NCI-H446 (cell line): ENCODE measurements around the gene KANSL3.

Experiments used
- DNase-seq, 2 experiments: peaks; one replicate each; lab custom pipeline; 2025; lab: John Stamatoyannopoulos, UW

KANSL3 gene

DNA sequence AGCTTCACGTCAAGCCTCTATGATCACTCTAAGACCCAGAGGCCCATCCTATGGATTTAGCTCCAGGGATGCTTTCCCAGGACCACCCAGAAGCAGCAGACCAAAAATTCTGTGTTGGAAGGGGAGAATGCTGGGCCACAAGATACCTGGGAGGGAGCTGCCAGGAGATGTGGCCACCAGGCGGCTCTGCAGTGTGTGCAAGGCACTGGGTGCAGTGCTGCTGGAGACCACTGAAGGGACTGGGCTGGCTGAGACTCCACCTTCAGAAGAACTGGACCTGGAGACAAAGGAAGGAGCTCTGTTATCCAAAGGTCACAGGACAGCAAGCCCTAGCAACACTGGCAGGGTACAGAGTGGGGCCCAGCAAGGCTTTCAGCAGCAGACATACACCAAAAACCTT is 34.0 kb downstream of the KANSL3 start:
- DNase-seq: no peak

DNA sequence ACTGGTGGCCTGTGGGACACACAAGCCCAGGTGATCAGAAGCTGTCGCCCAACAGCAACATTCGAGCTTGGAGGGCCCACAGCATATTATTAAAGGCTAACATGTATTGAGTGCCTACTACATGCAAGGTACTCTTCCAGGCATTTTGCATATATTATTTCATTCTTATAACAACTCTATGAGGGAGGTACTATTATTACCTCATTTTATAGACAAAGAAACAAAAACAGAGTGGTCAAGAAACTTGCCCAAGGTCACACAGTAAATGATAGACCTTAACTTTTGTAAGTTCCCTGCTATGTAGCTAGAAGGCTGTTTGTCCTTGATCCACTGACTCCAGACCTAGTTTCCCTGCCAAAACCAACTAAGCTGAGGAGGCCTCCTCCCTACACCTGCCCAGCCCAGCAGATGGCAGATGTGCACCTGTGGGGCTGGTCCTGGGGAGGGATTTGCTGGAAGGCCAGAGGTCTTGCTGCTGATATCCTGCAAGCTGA is 35.7 kb downstream of the KANSL3 start:
- no peak for DNase-seq

DNA sequence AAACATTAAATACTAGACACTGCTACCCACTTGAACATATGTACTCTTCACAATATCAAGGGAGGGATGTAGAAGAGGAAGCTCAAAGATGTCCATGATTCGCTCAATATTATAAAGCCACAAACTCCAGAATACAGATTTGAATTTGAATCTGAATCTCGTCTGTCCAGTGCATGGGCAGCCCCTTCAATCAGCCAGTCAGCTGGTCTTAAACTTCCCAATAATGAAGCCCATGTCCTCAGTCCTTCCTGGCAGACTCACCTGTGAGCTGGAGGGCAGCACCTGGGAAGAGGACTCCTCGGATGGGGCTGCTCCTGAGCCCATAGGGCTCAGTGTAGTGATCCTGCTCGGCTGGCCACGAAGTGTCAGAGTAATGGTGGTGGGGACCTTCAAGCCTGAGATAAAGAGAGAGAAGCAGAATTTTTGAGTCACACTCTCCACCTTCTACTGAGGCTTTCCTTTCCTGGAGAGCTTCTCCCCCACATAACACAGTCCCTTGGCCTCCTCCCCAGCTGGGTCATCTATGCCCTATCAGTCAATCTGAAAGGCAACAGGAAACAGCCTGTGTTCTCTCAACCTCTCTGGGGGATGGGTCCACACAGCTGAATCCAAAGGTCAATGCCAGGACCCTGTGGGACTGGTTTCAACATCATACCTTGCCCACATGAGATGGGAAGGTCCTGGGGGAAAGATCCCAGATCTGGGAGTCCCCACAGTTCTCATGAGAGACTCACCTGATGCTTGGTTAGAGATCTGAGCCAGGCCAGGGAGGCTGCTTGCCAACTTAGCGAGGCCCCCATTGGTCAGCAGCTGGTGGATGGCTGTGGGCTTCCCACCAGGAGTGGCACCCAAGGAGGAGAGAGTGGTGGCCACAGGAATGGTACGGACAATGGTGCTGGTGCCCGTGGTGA is 36.5 kb downstream of the KANSL3 start:
- no peak for DNase-seq

DNA sequence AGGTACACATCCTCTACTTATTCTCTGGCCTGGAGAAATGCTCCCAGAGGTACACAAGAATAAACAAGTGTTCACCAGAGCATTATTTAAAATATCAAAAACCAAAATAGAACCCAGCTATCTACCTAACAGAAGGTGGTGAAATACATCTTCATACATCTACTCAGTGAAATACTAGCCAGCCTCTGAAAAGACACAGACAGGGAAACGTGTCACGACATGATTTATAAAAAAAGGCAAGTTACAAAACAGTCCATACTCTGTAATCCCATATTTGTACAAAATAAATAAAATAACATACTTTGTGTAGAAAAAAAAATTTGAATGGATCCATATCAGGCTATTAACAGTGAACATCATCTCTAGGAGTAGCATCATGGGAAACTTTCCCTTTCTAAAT is 38.2 kb downstream of the KANSL3 start:
- no peak for DNase-seq

DNA sequence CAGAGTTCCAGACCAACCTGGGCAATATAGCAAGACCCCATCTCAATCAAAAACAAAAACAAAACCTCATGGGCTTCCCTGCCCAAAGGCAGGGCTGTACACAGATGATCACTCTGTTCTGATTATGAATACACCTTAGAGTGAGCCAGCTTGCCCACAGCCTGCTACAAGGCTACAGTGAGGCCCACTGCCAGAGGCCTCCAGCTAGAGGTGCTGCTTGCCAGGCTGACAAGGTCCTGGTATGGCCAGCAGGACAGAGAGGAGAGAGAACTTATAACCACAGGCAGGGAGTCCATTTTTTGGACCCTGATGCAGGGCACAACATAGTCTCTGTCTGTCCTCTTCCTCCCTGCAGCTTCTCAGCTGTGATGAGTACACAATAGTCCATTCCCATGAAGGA is 41.5 kb downstream of the KANSL3 start:
- DNase-seq: no peak

DNA sequence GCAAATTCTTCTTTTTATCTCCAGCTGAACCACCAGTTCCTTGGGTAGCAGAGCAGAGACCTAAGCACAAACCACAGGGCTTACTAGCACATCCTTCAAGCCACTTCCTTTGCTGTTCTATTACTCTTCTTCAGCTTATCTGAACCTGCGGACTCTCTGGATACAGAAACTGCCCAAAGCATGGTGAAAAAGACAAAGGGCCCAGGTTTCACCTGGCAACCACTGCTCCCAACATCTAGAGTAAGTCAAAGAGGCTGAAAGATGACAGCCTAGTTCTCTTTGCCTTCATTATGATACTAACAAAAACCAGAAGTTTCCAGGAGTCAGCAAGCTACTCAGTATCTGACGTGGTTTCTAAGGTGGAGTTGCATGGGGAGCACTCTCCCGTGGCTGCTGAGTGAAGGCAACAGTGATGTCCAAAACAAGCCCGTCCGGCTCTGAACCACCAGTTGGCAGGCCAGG is 43.4 kb downstream of the KANSL3 start:
- no peak for DNase-seq

DNA sequence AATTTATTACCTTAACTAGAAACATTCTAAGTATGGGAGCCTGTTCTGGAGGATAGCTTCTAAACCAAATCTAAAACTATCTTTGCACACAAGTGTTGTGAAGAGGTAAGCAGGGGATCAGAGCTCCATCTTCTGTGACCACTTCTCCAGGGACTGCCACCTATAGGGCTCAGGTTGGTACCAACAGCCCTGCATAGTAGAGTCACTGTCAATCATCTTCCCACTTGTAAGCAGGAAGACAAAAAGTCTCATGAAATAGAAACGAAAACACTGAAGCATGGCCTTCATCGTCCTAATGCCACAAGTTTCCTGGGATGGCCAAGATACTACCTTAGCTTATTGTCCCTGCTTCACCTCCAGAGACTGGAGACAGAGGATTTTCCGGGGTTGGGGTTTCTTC is 43.8 kb downstream of the KANSL3 start:
- DNase-seq: no peak

DNA sequence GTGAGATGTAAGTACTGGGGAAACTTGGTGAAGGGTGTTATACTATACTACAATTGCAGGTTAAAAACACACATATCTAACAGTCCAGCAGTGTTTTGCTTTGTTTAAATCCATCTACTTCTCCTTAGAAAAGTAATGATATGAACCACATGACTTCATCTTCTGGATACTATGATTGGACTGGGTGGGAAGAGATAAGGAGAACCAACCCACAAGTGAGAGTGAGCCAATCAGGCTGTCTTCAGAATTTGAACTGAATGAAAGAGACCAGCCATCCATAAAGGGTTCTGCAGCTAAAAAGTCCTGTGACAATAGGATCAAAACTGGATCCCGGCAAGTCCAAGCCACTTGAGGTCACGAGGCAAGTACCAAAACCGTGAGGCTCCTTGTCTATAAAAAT is 46.6 kb downstream of the KANSL3 start:
- no peak for DNase-seq

DNA sequence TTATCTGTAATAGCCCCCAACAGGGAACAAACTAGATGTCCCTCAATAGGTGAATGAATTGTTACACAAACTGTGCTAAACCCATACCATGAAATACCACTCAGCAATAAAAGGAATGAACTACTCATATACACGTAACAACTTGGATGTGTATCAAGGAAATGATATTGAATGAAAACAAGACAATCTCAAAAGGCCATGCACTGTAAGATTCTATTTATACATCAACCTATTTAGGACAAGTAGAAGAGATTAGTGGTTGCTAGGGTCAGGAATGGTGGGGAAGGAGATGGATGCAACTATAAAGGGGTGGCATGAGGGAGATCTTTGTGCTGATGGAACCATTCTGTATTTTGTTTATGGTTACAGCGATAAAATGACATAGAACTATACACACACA is 47.1 kb downstream of the KANSL3 start:
- no peak for DNase-seq

DNA sequence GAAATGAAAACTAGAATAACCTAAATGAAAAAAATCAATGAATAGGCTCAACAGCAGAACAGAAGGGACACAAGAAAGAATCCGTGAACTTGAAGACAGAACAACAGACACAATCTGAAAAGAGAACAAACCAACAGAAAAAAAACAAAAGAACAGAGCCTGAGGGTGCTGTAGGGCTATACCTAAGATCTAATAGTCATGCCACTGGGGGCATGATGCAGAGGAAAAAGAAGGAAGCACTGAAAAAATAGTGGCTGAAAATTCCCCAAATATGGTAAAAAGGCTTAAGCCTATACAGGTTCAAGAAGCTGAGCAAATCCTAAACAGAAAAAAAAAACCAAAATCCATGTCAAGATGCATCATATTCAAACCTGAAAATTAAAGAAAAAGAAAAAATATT is 50.3 kb downstream of the KANSL3 start:
- no peak for DNase-seq

DNA sequence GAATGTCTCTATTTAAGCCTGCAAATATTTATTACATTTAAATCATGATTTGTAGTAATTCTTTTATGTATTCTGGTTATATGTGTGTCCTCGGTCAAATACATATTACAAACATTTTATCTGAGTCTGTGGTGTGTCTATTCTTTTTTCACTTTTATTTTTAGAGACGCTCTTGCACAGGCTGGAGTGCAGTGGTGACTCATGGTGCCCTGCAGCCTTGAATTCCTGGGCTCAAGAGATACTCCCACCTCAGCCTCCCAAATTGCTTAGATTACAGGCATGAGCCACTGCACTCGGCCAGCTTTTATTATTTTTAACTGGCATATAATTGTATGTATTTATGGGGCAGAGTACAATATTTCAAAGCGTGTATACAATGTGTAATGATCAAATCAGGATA is 54.1 kb downstream of the KANSL3 start:
- DNase-seq: no peak

DNA sequence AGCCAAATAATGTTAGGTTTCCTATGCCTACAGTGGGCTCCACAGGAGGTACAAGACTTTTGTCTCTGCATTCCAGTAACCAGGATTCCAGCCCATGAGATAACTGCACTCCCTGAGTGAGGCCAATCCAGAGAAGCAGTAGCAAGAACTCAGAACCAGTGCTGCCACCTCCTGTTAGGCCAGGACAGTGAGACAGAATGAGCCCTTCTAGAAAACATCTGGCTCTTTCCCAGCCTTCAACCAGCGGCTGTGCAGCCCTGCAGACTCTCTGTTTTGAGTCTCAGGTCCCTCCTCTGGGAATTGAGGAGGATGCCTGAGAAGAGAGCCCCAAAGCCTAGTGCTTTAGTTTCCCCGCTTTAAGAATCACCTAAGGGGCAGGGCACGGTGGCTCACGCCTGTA is 57.3 kb downstream of the KANSL3 start:
- peak in 1 of 2 experiments; percentile 7 for DNase-seq

DNA sequence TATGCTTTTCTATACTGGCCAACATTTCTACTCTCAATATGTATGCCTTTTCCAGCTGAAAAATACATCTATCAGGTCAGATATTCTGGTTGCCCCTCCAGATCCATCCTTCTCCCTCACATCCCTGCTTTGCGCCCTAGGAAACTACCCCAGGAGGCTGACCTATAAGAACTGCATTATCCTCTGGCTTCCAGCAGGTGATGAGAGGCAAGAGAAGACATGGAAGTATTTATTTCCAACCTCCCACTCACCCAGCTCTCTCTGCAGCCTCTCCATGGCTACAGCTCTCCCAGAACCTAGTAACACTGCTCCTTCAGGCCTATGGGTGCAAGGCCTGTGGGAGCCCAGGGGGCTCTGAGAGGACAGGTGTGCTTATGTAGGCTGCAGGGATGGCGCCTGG is 58.7 kb downstream of the KANSL3 start:
- DNase-seq: no peak

DNA sequence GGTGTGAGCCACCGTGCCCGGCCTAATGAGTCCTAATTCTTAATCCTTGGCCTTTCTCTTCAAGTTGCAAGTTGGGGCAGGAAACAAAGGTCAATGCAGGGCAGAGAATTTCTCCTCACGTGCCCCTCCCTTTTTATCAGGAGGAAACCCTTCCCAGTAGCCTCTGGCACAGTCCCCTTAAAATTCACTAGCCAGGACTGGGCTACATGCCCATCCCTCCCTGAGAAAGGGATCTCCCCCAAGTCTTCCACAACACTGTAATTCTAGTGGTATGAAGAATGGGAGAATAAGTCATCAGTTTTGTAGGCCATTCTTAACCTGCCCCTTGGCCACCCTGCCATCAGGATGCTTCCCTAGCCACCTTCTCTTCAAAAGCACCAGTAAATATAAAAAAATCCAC is 59.4 kb downstream of the KANSL3 start:
- no peak for DNase-seq

DNA sequence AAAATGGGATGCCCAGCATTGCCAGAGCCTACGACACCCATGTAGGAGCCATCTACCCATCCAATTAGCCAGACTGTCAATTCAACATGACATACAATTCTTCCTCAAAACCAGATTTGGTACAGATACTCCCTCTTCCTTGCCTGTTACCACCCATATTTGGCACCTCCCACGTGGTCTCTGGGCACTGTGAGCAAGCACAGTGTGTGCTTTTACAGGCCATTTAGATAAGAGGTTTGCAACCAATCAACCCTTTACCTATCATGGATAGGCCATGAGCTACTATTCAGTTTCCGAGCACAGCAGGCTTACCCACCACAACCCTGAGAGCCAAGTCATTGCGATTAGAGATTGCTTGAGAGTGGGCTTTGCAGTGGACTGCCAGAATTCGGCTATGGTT is 60.6 kb downstream of the KANSL3 start:
- DNase-seq: no peak

DNA sequence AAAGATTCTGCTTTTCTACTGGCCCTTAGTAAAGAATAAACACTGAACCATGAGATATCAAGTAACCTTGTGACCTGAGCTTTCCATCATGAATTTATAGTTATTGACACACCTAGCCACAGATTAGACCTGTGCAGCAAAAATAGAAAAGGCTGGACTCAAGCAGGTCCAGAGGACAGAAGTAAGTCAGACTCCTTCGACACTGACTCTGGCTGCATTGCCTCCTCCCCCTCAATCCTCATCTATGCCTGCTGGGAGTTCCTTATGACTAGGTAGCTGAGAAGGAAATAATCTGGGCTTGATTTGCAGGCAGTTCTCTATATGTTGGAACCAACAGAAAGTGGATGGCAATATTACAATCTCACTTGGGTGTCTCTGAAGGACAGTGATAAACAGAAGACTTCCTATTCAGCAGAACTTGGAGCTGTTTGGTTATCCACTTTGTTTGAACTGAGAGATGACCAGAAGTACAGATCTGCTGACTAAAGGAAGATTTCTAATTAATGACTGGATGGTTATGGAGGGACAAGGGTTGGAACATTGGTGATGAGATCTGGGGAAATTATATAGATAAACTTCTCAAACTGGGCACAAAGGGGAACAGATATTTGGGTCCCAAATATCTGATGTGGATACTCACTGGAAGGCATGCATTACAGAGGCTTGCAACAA is 62.2 kb downstream of the KANSL3 start:
- no peak for DNase-seq

DNA sequence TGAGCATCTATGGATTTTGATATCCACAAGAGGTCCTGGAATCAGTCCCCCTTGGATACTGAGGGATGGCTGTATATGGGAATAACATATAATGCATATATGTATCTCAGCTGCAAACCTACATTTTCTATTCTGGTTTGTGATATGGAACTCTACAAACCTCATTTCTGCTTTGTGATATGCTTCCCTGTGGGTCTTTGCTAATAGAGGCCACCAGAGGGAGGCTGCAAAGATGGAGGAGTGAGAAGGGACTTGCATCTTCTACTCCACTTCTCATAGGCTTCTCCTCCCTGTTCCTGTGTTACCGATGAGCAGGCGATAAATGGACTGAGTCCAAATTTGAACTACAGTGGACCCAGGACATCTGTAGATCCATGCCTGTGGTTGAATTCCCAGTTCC is 63.7 kb downstream of the KANSL3 start:
- no peak for DNase-seq

DNA sequence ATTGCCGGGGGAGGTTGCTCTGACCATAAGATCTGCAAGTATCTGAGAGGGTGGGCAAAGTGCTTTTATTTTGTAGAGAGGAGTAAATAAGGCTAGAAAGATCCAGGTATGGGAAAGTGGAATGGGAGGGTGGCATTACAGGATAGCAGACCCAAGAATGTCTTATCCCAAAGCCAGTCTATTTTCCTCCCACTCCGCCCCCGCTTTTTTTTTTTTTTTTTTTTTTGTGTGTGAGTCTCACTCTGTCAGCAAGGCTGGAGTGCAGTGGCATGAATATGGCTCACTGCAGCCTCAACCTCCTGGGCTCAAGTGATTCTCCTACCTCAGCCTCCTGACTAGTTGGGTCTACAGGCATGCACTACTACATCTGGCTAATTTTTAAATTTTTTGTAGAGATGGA is 70.0 kb downstream of the KANSL3 start:
- DNase-seq: no peak

DNA sequence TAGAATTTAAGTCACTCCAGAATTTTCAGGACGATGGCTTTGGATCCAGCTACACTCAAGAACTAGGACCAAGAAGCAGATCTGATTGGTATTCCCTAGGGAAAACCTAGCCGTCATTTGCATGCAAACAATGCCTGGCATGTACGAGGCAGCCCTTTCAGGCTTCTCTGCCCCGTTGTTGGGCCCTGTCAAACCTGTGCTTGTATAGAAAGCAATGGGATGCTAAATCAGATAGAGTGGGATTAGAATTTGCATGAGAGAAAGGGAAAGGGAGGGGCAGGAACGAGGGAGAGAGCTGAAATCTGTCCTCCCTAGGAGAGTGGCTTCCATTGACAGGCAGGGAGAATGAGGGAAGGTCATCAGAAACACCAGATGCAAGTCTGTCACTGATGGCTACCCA is 73.0 kb downstream of the KANSL3 start:
- no peak for DNase-seq

DNA sequence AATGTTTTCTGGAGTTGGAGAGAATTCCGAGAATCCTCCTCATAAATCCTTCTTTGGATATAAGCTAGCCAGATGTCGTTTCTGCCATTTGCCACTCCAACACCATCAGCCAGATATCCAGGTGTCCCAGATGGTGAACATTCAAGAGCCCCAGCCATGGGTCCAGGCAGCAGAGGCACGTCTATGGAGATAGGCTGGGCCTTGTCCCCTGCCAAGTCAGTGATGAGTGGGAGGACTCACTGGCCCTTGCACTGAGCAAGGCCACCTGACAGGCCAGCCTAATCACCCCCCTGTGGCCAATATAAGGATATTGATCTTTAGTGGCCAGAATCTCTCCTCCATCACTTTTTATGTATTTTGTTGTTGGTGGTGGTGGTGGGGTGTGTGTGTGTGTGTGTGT is 73.5 kb downstream of the KANSL3 start:
- DNase-seq: no peak

DNA sequence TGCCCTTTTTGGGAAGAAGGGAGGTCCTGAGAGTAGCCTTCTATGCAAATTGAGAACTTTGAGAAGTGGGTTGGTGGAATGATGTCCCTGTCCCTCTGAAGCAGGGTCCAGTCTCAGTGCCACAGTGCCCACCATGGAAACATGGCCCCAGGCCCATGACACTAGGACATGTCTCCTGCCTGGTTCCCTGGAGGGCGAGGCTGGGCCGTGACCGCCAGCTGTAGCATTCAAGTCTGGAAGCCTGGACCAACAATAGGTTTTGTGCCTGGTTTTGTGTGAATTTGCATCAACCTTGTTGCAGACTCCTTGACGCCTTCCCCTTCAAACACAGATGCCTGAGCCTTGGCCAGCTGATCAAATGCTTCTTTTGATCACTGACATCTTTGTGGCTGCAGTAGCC is 74.1 kb downstream of the KANSL3 start:
- no peak for DNase-seq

DNA sequence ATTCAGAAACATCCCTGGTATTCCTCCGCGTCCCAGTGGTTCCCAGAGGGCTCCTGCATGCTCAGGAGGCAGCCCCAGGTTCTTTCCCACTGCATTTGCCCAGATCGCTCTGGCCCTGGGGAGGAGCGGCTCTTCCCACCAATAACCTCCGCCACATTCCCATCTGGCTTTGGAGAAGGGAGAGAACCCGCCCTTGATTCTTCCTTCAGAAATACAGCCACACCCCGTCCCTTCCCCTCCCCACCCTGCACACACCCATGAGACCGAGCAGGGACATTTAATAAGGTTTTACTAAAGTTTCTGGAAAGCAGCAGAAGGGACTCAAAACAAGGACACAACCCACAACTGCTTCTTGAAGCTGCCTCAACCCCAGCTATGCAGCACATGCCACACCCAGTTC is 79.6 kb downstream of the KANSL3 start:
- no peak for DNase-seq

DNA sequence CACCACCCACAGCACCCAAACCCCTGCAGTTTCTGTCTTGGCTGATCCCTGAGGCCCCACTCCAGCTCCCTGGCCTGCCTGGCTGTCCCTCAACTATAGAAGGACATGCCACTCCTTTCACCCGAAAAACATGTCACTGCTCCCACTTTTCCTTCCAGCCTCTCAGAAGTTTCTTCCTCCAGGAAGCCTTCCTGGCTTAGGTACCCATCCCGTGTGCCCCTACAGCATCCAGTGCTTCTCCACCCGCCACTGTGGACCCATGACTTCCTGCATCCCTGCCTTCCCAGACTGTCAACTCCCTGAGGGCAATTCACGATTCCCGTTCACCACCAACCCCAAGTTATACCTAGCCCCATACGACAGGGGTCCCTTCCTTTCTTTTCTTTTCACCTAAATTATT is 80.1 kb downstream of the KANSL3 start:
- DNase-seq: no peak
